Gastrocnemius medialis (tissue), 4 donors: ENCODE data around the gene ANAPC7. TPM values are rescaled to one million over a fixed set of nuclear protein-coding genes. Genes with fewer than 3 reads are reported as not detected.
"Not testable (repeated sequence)": the region's sequence is repeated elsewhere in the genome, so short reads cannot be mapped to it uniquely, and the experiment has no call there.

Experiments
- ATAC-seq, 2 donors: fragments of 150-250 bp; one replicate each; pipeline ENCODE4 v1.9.1; 2016
- DNase-seq, 2 donors: peaks; one replicate each; pipeline ENCODE4 v3.0.0-alpha.2; 2019
- H3K27ac ChIP-seq, 4 donors: fragments of 200-600 bp; sonication (generic); 1 replicate in 1 of 4; 2 replicates in 3 of 4; pipeline ENCODE4 v1.5.1; 2016 to 2018; ENCODE audit warnings: mild to moderate bottlenecking in 2 of 4, moderate library complexity in 1 of 4
- H3K27me3 ChIP-seq, 3 donors: fragments of 200-600 bp; sonication (generic) in 2 of 3; 1 replicate in 1 of 3; 2 replicates in 2 of 3; pipeline versions ENCODE4 v1.5.1 to v1.6.0; 2016 to 2019; ENCODE audit warnings: mild to moderate bottlenecking in 1 of 3, moderate library complexity in 1 of 3
- H3K36me3 ChIP-seq, 2 donors: fragments of 200-600 bp; sonication (generic) in 1 of 2; one replicate each; pipeline ENCODE4 v1.5.1; 2017 to 2018
- H3K4me1 ChIP-seq, 2 donors: fragments of 200-600 bp; sonication (generic) in 1 of 2; one replicate each; pipeline ENCODE4 v1.5.1; 2016 to 2017; ENCODE audit warnings: mild to moderate bottlenecking in 2 of 2
- H3K4me3 ChIP-seq, 4 donors: fragments of 200-600 bp; sonication (generic) in 3 of 4; 1 replicate in 1 of 4; 2 replicates in 3 of 4; pipeline ENCODE4 v1.5.1; 2016 to 2019; ENCODE audit warnings: mild to moderate bottlenecking in 2 of 4
- H3K9me3 ChIP-seq, 3 donors: fragments of 200-600 bp; sonication (generic) in 2 of 3; 1 replicate in 1 of 3; 2 replicates in 2 of 3; pipeline ENCODE4 v1.5.1; 2016 to 2019
- CTCF ChIP-seq, 5 experiments: fragments of 450-650 bp in 3 of 5; fragments of 200-600 bp in 2 of 5; sonication (generic) in 2 of 5; IDR thresholded peaks in 4 of 5; conservative IDR thresholded peaks in 1 of 5; 1 replicate in 4 of 5; 2 replicates in 1 of 5; pipeline ENCODE4 v1.5.1; 2016 to 2019; ENCODE audit warnings: antibody characterized with exemption in 5 of 5, mild to moderate bottlenecking in 3 of 5, moderate library complexity in 3 of 5
- POLR2A ChIP-seq, 2 donors: fragments of 450-650 bp; IDR thresholded peaks; one replicate each; pipeline ENCODE4 v1.6.1; 2017; ENCODE audit warnings: antibody characterized with exemption in 2 of 2, mild to moderate bottlenecking in 2 of 2, moderate library complexity in 2 of 2
- in situ Hi-C, 4 donors: fragments of 200-750 bp; cut with MboI; loops; one replicate each; pipeline versions ENCODE4 v1.15.0 to v1.8.0; 2017; ENCODE audit warnings: low sequenced_read_pairs in 4 of 4
- intact Hi-C: fragments of 100-400 bp; cut with DNase I; formaldehyde crosslinking; loops from one replicate; pipeline ENCODE4 v1.15.1; 2023; ENCODE audit warnings: low total_unique reads
- total RNA-seq, 4 donors: library from RNA; depleted of rRNA; stranded (reverse); fragments of >200 nt; gene quantifications; one replicate each; pipeline versions ENCODE4 v1.1.0 to v1.2.3, GENCODE V29; 2016

The ANAPC7 gene
- total RNA-seq, 4 donors from 2014 or later: 27.5 to 57.1 (median 38.2) TPM

- intact Hi-C loops: no loop called here
- H3K4me3 ChIP-seq: no peak overlapping the region
- no peaks in the 10 kb centered on the region for H3K4me1 ChIP-seq
- no peak for TF ChIP-seq POLR2A (IDR thresholded peaks at IDR 0.05)
- no peak for TF ChIP-seq CTCF (IDR thresholded peaks at IDR 0.05 in 4 of 5, conservative IDR thresholded peaks at IDR 0.05 in 1 of 5)
- peaks cover 0 to 3% (median under 1%) of the 10 kb centered on the region in 3 donors for H3K27me3 ChIP-seq
- H3K27ac ChIP-seq: no peak overlapping the region
- ATAC-seq: no peak
- H3K9me3 ChIP-seq: no peaks in the 10 kb centered on the region
- in situ Hi-C loops: loop anchor here in 1 of 4 donors (10.0 kb wide), 1 partner anchor 327 kb away; no protein-coding TSS in a partner anchor
- no peak for DNase-seq
- H3K36me3 ChIP-seq: no peaks in the 10 kb centered on the region
These were observed 18.2 kb upstream of the ANAPC7 start for GRCh38 chr12:110421701-110422100.

- DNase-seq: no peak
- Histone ChIP-seq H3K27ac (no peak overlapping the region), H3K27me3 (peaks cover 0 to 4% (median 3%) of the 10 kb centered on the region in 3 donors), H3K9me3 (no peaks in the 10 kb centered on the region), H3K4me3 (no peak overlapping the region), H3K4me1 (no peaks in the 10 kb centered on the region), H3K36me3 (no peaks in the 10 kb centered on the region)
- in situ Hi-C loops (loop anchor here in 1 of 4 donors (10.0 kb wide), 1 partner anchor 326 kb away; no protein-coding TSS in a partner anchor), intact Hi-C loops (no loop called here)
- TF ChIP-seq CTCF (IDR thresholded peaks at IDR 0.05 in 4 of 5, conservative IDR thresholded peaks at IDR 0.05 in 1 of 5): no peak
- no peak for TF ChIP-seq POLR2A (IDR thresholded peaks at IDR 0.05)
- ATAC-seq: no peak
These were observed 17.7 kb upstream of the ANAPC7 start for GRCh38 chr12:110421159-110421661.

GRCh38 chr12:110420644-110421043 is 17.1 kb upstream of the ANAPC7 start:
- H3K4me1 ChIP-seq, intact Hi-C loops, H3K36me3 ChIP-seq, DNase-seq, H3K27me3 ChIP-seq, H3K4me3 ChIP-seq, H3K27ac ChIP-seq, ATAC-seq, H3K9me3 ChIP-seq: not testable (repeated sequence)
- in situ Hi-C loops: loop anchor here in 1 of 4 donors (10.0 kb wide), 1 partner anchor 326 kb away; no protein-coding TSS in a partner anchor

- in situ Hi-C loops, H3K9me3 ChIP-seq, DNase-seq, H3K4me3 ChIP-seq, ATAC-seq, H3K4me1 ChIP-seq, intact Hi-C loops, H3K36me3 ChIP-seq, H3K27ac ChIP-seq, H3K27me3 ChIP-seq: not testable (repeated sequence)
These were observed 13.6 kb upstream of the ANAPC7 start for GRCh38 chr12:110417113-110417512.

GRCh38 chr12:110410086-110410485 is 6.6 kb upstream of the ANAPC7 start:
- H3K27ac ChIP-seq, in situ Hi-C loops, DNase-seq, ATAC-seq, H3K4me1 ChIP-seq, H3K9me3 ChIP-seq, H3K27me3 ChIP-seq, intact Hi-C loops, H3K36me3 ChIP-seq, H3K4me3 ChIP-seq: not testable (repeated sequence)

GRCh38 chr12:110405126-110405662 is 1.7 kb upstream of the ANAPC7 start:
- Histone ChIP-seq H3K4me1 (peaks cover 11 to 12% of the 10 kb centered on the region in 2 donors), H3K36me3 (peaks cover 0 to 11% of the 10 kb centered on the region in 2 donors)
- ATAC-seq, DNase-seq, H3K9me3 ChIP-seq, H3K4me3 ChIP-seq, H3K27ac ChIP-seq, intact Hi-C loops, in situ Hi-C loops, H3K27me3 ChIP-seq: not testable (repeated sequence)
